ENCODE data around the gene CDKN1B. TPM values are rescaled to one million over a fixed set of nuclear protein-coding genes. Genes with fewer than 3 reads are reported as not detected.

Gene CDKN1B
- total and polyA plus RNA-seq, 4 donors: 40.3 to 64.3 (median 51.8) TPM

GRCh38 chr12:12748044-12748443 is 30.9 kb downstream of the CDKN1B start:
- Histone ChIP-seq H3K27me3 (ENCODE audit: control insufficient read depth in 1 of 2, insufficient read depth in 2 of 2, low read length in 1 of 2) (no peaks in the 10 kb centered on the region), H3K4me1 (ENCODE audit: control insufficient read depth in 1 of 2, insufficient read depth in 2 of 2, low read length in 2 of 2) (peaks cover 0 to 2% of the 10 kb centered on the region in 2 donors), H3K27ac (ENCODE audit: low read depth in 1 of 2, low read length in 2 of 2) (no peak overlapping the region), H3K36me3 (ENCODE audit: control insufficient read depth in 1 of 2, insufficient read depth in 2 of 2, low read length in 1 of 2) (no peaks in the 10 kb centered on the region), H3K4me3 (ENCODE audit: low read length in 2 of 2) (no peak overlapping the region), H3K9me3 (ENCODE audit: control insufficient read depth, low read length) (no peaks in the 10 kb centered on the region)
- DNase-seq: no peak
- 24 to 32% methylated on average over 3 of the region's 3 CpGs for WGBS, 2 donors
- intact Hi-C loops (cut with DNase I): no loop called here
- no peak for ATAC-seq (ENCODE audit: low FRiP score)

DNA sequence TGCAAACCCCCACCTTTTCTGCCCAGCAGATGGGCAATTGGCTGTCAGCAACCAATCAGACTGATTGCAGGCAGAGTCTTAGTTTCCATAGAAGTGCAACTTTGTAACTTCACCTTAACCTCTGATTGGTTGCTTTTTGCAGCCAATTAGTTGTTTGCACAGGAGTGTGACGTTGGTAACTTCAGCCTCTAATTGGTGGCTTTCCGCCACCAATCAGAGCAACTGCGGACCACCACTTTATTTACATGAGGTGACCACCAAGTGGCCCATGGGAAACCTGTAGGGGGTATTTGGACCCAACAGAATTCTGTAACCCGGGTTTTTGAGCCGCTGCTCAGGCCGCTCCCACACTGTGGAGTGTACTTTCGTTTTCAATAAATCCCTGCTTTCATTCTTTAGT is 32.3 kb downstream of the CDKN1B start:
- ATAC-seq (ENCODE audit: low FRiP score): peak; percentile 74
- no peaks in the 10 kb centered on the region for H3K27me3 ChIP-seq (ENCODE audit: control insufficient read depth in 1 of 2, insufficient read depth in 2 of 2, low read length in 1 of 2)
- peak; percentile 58 to 65 for DNase-seq
- 15 to 20% methylated on average over 7 of the region's 7 CpGs for WGBS, 2 donors
- intact Hi-C loops (cut with DNase I): no loop called here
- peaks cover 0 to 2% of the 10 kb centered on the region in 2 donors for H3K4me1 ChIP-seq (ENCODE audit: control insufficient read depth in 1 of 2, insufficient read depth in 2 of 2, low read length in 2 of 2)
- H3K27ac ChIP-seq (ENCODE audit: low read depth in 1 of 2, low read length in 2 of 2): no peak overlapping the region
- no peaks in the 10 kb centered on the region for H3K9me3 ChIP-seq (ENCODE audit: control insufficient read depth, low read length)
- H3K36me3 ChIP-seq (ENCODE audit: control insufficient read depth in 1 of 2, insufficient read depth in 2 of 2, low read length in 1 of 2): no peaks in the 10 kb centered on the region
- peak overlapping the region; percentile 67 to 70 for H3K4me3 ChIP-seq (ENCODE audit: low read length in 2 of 2)

- WGBS, 2 donors: 81% methylated on average over 5 of the region's 5 CpGs
- no peak overlapping the region for H3K27ac ChIP-seq (ENCODE audit: low read depth in 1 of 2, low read length in 2 of 2)
- H3K9me3 ChIP-seq (ENCODE audit: control insufficient read depth, low read length): no peaks in the 10 kb centered on the region
- no peaks in the 10 kb centered on the region for H3K4me1 ChIP-seq (ENCODE audit: control insufficient read depth in 1 of 2, insufficient read depth in 2 of 2, low read length in 2 of 2)
- no peaks in the 10 kb centered on the region for H3K36me3 ChIP-seq (ENCODE audit: control insufficient read depth in 1 of 2, insufficient read depth in 2 of 2, low read length in 1 of 2)
- DNase-seq: no peak
- intact Hi-C loops (cut with DNase I): no loop called here
- no peak for ATAC-seq (ENCODE audit: low FRiP score)
- H3K27me3 ChIP-seq (ENCODE audit: control insufficient read depth in 1 of 2, insufficient read depth in 2 of 2, low read length in 1 of 2): no peaks in the 10 kb centered on the region
- no peak overlapping the region for H3K4me3 ChIP-seq (ENCODE audit: low read length in 2 of 2)
These were observed 38.8 kb downstream of the CDKN1B start for GRCh38 chr12:12755923-12756322.

GRCh38 chr12:12757121-12757520 is 40.0 kb downstream of the CDKN1B start:
- H3K27ac ChIP-seq (ENCODE audit: low read depth in 1 of 2, low read length in 2 of 2): no peak overlapping the region
- no peak overlapping the region for H3K4me3 ChIP-seq (ENCODE audit: low read length in 2 of 2)
- H3K27me3 ChIP-seq (ENCODE audit: control insufficient read depth in 1 of 2, insufficient read depth in 2 of 2, low read length in 1 of 2): no peaks in the 10 kb centered on the region
- no peaks in the 10 kb centered on the region for H3K4me1 ChIP-seq (ENCODE audit: control insufficient read depth in 1 of 2, insufficient read depth in 2 of 2, low read length in 2 of 2)
- no peaks in the 10 kb centered on the region for H3K36me3 ChIP-seq (ENCODE audit: control insufficient read depth in 1 of 2, insufficient read depth in 2 of 2, low read length in 1 of 2)
- DNase-seq (no peak), ATAC-seq (ENCODE audit: low FRiP score) (no peak)
- intact Hi-C loops (cut with DNase I): no loop called here
- no peaks in the 10 kb centered on the region for H3K9me3 ChIP-seq (ENCODE audit: control insufficient read depth, low read length)
- WGBS, 2 donors: 90 to 92% methylated on average over 2 of the region's 2 CpGs

GRCh38 chr12:12759234-12759915 is 42.2 kb downstream of the CDKN1B start:
- WGBS, 2 donors: 91 to 93% methylated on average over 7 of the region's 7 CpGs
- DNase-seq: no peak
- H3K36me3 ChIP-seq (ENCODE audit: control insufficient read depth in 1 of 2, insufficient read depth in 2 of 2, low read length in 1 of 2): no peaks in the 10 kb centered on the region
- ATAC-seq (ENCODE audit: low FRiP score): no peak
- H3K4me3 ChIP-seq (ENCODE audit: low read length in 2 of 2): no peak overlapping the region
- H3K9me3 ChIP-seq (ENCODE audit: control insufficient read depth, low read length): no peaks in the 10 kb centered on the region
- intact Hi-C loops (cut with DNase I): no loop called here
- no peak overlapping the region for H3K27ac ChIP-seq (ENCODE audit: low read depth in 1 of 2, low read length in 2 of 2)
- H3K4me1 ChIP-seq (ENCODE audit: control insufficient read depth in 1 of 2, insufficient read depth in 2 of 2, low read length in 2 of 2): no peaks in the 10 kb centered on the region
- H3K27me3 ChIP-seq (ENCODE audit: control insufficient read depth in 1 of 2, insufficient read depth in 2 of 2, low read length in 1 of 2): no peaks in the 10 kb centered on the region

DNA sequence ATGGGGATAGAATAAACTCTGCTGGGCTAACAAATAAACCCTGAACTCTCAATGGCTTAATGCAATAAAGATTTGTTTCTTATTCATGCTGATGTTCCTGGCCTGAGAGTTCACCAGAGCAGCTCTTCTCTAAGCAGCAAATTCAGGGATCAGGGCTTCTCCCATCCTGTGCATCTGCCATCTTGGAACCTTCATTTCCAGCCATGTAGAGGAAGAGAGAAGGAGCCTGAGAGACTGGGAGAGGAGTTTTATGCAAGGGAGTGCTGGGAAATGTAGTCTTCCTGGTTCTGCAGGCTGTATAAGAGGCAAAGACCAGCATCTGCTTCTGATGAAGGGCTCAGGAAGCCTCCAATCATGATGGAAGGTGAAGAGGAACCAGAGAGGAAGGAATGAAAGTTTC is 47.7 kb downstream of the CDKN1B start:
- no peaks in the 10 kb centered on the region for H3K4me1 ChIP-seq (ENCODE audit: control insufficient read depth in 1 of 2, insufficient read depth in 2 of 2, low read length in 2 of 2)
- ATAC-seq (ENCODE audit: low FRiP score) (no peak), DNase-seq (no peak)
- no peaks in the 10 kb centered on the region for H3K36me3 ChIP-seq (ENCODE audit: control insufficient read depth in 1 of 2, insufficient read depth in 2 of 2, low read length in 1 of 2)
- H3K27me3 ChIP-seq (ENCODE audit: control insufficient read depth in 1 of 2, insufficient read depth in 2 of 2, low read length in 1 of 2): no peaks in the 10 kb centered on the region
- peaks cover 2% of the 10 kb centered on the region for H3K9me3 ChIP-seq (ENCODE audit: control insufficient read depth, low read length)
- H3K4me3 ChIP-seq (ENCODE audit: low read length in 2 of 2): no peak overlapping the region
- no peak overlapping the region for H3K27ac ChIP-seq (ENCODE audit: low read depth in 1 of 2, low read length in 2 of 2)
- intact Hi-C loops (cut with DNase I): no loop called here

- Histone ChIP-seq H3K27ac (ENCODE audit: low read depth in 1 of 2, low read length in 2 of 2) (no peak overlapping the region), H3K4me1 (ENCODE audit: control insufficient read depth in 1 of 2, insufficient read depth in 2 of 2, low read length in 2 of 2) (no peaks in the 10 kb centered on the region), H3K4me3 (ENCODE audit: low read length in 2 of 2) (no peak overlapping the region), H3K27me3 (ENCODE audit: control insufficient read depth in 1 of 2, insufficient read depth in 2 of 2, low read length in 1 of 2) (no peaks in the 10 kb centered on the region), H3K36me3 (ENCODE audit: control insufficient read depth in 1 of 2, insufficient read depth in 2 of 2, low read length in 1 of 2) (no peaks in the 10 kb centered on the region), H3K9me3 (ENCODE audit: control insufficient read depth, low read length) (peaks cover 2% of the 10 kb centered on the region)
- DNase-seq (no peak), ATAC-seq (ENCODE audit: low FRiP score) (no peak)
- 97% methylated on average over 6 of the region's 6 CpGs for WGBS, 2 donors
- intact Hi-C loops (cut with DNase I): no loop called here
These were observed 53.1 kb downstream of the CDKN1B start for GRCh38 chr12:12770262-12770661.

Small RNAs within 50 kb of the gene (microRNA-seq; reads per million reads assigned to microRNA genes)
- 0 reads per million in 2 donors for gene MIR613

Other genes with a start within 250 kb of the CDKN1B start
- 10 to 100 TPM; 22.0 to 27.4 TPM for gene DUSP16, start 154.5 kb upstream of the CDKN1B start, total RNA-seq
- 10 to 100 TPM in 1 of 2 donors, 1 to 10 TPM in 1; 3.1 to 13.1 TPM for gene DUSP16, start 154.5 kb upstream of the CDKN1B start, polyA plus RNA-seq
- gene CREBL2, start 105.5 kb upstream of the CDKN1B start, total RNA-seq: 10 to 100 TPM; 31.2 to 42.5 TPM
- 10 to 100 TPM; 26.6 to 47.1 TPM for gene CREBL2, start 105.5 kb upstream of the CDKN1B start, polyA plus RNA-seq
- gene GPR19, start 21.2 kb upstream of the CDKN1B start, total RNA-seq: under 1 TPM in 1 of 2 donors, not detected in 1; 0.36 TPM
- gene GPR19, start 21.2 kb upstream of the CDKN1B start, polyA plus RNA-seq: under 1 TPM in 1 of 2 donors, not detected in 1; 0.18 TPM
- 10 to 100 TPM; 20.2 to 94.0 TPM for gene APOLD1, start 68.3 kb downstream of the CDKN1B start, total RNA-seq
- gene APOLD1, start 68.3 kb downstream of the CDKN1B start, polyA plus RNA-seq: under 1 TPM; 0.67 to 0.75 TPM
- 10 to 100 TPM; 42.8 to 46.0 TPM for gene DDX47, start 96.0 kb downstream of the CDKN1B start, total RNA-seq
- 10 to 100 TPM; 23.8 to 40.6 TPM for gene DDX47, start 96.0 kb downstream of the CDKN1B start, polyA plus RNA-seq
- 10 to 100 TPM; 36.6 to 86.0 TPM for gene GPRC5A, start 174.2 kb downstream of the CDKN1B start, total RNA-seq
- 1 to 10 TPM; 4.6 to 8.4 TPM for gene GPRC5A, start 174.2 kb downstream of the CDKN1B start, polyA plus RNA-seq
- under 1 TPM in 1 of 2 donors, not detected in 1; 0.39 TPM for gene GPRC5D, start 234.8 kb downstream of the CDKN1B start, total RNA-seq
- gene GPRC5D, start 234.8 kb downstream of the CDKN1B start, polyA plus RNA-seq: not detected